Muscle layer of duodenum (tissue), 2 donors: Measurements from ENCODE around the gene ZNF316.

Source experiments
- H3K27ac ChIP-seq: one replicate; pipeline ENCODE4 v1.7.0; 2013; ENCODE audit warnings: mild to moderate bottlenecking, low read length
- H3K27me3 ChIP-seq: one replicate; pipeline ENCODE4 v1.7.0; 2013; ENCODE audit warnings: low read depth, mild to moderate bottlenecking, control low read depth, low read length
- H3K36me3 ChIP-seq, 2 donors: one replicate each; pipeline ENCODE4 v1.7.0; 2013; ENCODE audit warnings: low read length in 2 of 2, control low read depth in 1 of 2, mild to moderate bottlenecking in 1 of 2; ENCODE audit not compliant: insufficient read depth in 2 of 2, control insufficient read depth in 1 of 2
- H3K4me1 ChIP-seq, 2 donors: one replicate each; pipeline ENCODE4 v1.7.0; 2013; ENCODE audit warnings: low read length in 2 of 2, mild to moderate bottlenecking in 2 of 2, control low read depth in 1 of 2, moderate library complexity in 1 of 2; ENCODE audit not compliant: insufficient read depth in 2 of 2, control insufficient read depth in 1 of 2
- H3K4me3 ChIP-seq, 2 donors: one replicate each; pipeline ENCODE4 v1.7.0; 2013; ENCODE audit warnings: low read length in 2 of 2, low read depth in 1 of 2, mild to moderate bottlenecking in 1 of 2
- H3K9me3 ChIP-seq, 2 donors: one replicate each; pipeline ENCODE4 v1.7.0; 2013; ENCODE audit warnings: low read length in 2 of 2, control low read depth in 1 of 2, mild to moderate bottlenecking in 1 of 2; ENCODE audit not compliant: control insufficient read depth in 1 of 2
- donor health status: healthy.

The ZNF316 gene

DNA sequence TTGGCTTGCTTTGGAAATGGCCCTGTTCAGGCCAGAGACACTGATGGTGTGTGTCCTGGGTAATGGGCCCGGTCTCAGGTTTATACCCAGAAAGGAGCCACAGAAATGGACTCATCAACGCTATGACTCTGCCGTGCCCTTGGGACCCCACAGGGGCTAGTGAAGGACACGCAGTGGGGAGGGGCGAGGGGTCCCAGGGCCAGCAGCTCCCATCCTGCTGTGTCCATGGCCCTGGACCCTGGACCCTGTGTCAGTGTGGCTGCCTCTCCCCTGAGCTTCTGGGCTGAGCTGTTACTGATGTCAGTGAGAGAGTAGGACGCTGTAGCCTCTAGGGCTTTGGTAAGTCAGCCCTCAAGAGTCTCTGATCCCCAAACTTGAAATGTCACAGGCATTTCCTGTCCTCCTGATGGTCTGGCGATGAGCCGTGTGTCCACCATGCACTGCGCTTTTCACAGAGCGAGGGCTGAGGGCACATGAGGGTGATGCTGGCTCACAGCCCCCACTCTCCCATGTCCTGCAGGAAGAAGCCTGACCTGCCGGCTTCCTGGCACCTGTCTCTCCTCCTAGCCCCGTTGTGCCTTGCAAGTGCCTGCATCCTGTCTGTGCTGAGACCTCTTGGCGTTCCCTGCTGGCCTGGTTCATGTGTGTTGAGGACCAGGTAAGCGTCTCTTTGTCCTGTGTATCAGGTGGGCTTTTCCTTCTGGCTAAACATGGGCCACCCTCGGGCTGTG is 4.4 kb downstream of the ZNF316 start:
- Histone ChIP-seq H3K36me3 (peaks cover 21 to 53% of the 10 kb centered on the region in 2 donors), H3K27ac (no peak overlapping the region), H3K9me3 (no peaks in the 10 kb centered on the region), H3K4me3 (no peak overlapping the region), H3K27me3 (no peaks in the 10 kb centered on the region), H3K4me1 (peaks cover 5 to 21% of the 10 kb centered on the region in 2 donors)

DNA sequence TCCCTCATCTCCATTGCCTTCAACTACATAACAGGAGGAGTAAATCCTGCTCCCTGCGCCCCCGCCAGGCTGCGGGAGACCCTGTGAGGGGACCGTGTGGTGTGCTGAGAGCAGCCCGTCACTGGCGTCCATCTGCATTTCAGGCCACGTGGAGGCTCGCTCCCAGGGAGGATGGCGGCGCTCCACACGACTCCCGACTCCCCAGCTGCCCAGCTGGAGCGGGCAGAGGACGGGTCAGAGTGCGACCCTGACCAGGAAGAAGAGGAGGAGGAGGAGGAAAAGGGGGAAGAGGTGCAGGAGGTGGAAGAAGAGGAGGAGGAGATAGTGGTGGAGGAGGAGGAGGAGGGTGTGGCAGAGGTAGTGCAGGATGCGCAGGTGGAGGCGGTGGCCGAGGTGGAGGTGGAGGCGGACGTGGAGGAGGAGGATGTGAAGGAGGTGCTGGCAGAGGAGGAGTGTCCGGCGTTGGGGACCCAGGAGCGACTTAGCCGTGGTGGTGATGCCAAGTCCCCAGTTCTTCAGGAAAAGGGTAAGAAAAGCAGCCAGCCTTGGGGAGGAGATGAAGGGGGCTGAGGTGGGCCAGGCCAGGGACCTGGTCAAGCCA is 5.2 kb downstream of the ZNF316 start:
- H3K4me1 ChIP-seq = peaks cover 5 to 20% of the 10 kb centered on the region in 2 donors
- no peak overlapping the region for H3K27ac ChIP-seq
- H3K27me3 ChIP-seq = no peaks in the 10 kb centered on the region
- H3K36me3 ChIP-seq = peaks cover 23 to 61% of the 10 kb centered on the region in 2 donors
- no peaks in the 10 kb centered on the region for H3K9me3 ChIP-seq
- no peak overlapping the region for H3K4me3 ChIP-seq

DNA sequence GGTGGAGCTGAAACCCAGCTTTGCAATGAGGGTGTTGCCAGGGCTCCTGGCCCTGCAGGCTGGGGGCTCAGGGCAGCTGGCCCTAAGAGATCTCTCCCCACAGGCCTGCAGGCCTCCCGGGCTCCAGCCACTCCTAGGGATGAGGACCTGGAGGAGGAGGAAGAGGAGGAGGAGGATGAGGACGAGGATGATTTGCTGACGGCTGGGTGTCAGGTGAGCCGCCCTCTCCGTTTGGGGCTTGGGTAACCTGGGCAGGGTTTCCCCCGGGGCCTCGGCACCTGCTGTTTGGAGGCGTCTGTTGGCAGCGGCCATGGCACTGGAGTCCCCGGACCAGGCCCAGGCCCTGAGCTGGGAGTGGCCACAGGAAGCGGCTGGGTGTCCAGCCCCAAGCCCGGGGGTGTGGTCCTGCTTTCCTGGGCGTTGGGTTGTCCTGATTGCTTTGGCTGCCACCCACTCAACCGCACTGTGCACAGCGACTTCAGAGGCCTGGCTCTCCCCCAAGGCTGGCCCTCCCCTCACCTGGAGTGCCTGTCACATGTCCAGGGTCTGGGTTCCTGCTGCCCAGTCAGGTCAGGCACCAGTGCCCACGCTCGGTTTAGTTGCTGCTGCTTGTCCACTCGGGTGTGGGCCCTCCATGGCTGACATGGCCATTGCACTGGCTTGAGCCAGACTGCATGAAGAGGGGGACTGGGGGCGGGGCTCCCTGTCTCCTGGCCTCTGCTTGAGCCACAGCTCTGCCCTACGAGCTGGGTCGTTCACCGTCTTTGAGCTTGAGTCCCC is 5.9 kb downstream of the ZNF316 start:
- Histone ChIP-seq H3K9me3 (no peaks in the 10 kb centered on the region), H3K27me3 (no peaks in the 10 kb centered on the region), H3K36me3 (peaks cover 23 to 68% of the 10 kb centered on the region in 2 donors), H3K4me3 (no peak overlapping the region), H3K4me1 (peaks cover 5 to 17% of the 10 kb centered on the region in 2 donors), H3K27ac (no peak overlapping the region)

DNA sequence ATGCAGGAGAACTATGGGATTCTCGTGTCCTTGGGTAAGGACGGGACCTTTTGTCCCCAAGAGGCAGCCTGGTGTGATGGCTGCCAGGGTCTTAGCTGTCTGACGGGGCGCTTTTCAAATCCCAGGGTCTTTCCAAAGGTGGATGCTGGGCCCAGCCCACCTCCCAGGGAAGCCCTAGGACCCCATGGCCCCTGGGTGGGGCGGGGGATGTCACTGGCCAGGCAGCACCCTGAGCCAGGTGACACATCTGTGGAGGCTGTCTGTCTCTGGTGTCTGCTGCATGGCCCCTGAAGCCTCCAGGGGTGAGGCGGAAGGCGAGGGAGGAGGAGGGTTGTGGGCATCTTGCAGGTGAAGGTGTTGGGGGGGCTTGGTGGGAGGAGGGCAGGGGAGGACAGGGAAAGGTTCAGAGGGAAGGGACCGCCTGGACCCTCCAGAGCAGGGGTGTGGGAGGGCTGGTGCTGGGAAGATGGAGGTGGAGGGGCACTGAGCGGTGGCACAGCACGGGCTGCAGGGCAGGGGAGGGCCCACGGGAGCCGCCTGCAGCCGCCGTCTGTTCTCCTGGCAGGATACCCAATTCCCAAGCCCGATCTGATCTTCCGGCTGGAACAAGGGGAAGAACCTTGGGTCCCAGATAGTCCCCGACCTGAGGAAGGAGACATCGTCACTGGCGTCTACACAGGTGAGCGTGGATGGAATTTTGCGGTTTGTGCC is 7.0 kb downstream of the ZNF316 start:
- H3K4me1 ChIP-seq = peaks cover 0 to 7% of the 10 kb centered on the region in 2 donors
- no peak overlapping the region for H3K4me3 ChIP-seq
- no peaks in the 10 kb centered on the region for H3K27me3 ChIP-seq
- no peaks in the 10 kb centered on the region for H3K9me3 ChIP-seq
- H3K36me3 ChIP-seq = peaks cover 23 to 78% of the 10 kb centered on the region in 2 donors
- no peak overlapping the region for H3K27ac ChIP-seq

DNA sequence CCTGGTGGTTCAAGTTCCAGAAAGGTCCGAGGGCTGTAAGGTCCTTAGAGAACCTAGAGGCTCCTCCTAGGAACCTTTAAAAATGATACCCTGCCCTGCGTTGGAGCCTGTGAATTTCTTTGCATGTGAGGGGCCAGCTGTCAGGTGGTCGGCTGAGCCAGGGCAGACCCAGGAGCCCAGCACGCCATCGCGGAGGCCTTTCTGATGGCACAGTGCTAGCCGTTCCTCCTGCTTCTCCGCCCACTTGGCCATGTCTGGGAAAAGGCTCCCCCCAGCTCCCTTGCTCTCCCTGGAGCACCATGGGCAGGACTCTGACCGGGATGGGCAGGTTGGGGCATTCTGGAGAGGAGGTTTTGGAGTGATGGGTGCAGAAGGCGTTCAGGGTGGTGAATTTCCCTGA is 7.6 kb downstream of the ZNF316 start:
- Histone ChIP-seq H3K4me3 (no peak overlapping the region), H3K9me3 (no peaks in the 10 kb centered on the region), H3K36me3 (peaks cover 23 to 84% of the 10 kb centered on the region in 2 donors), H3K27me3 (no peaks in the 10 kb centered on the region), H3K4me1 (peaks cover 0 to under 1% of the 10 kb centered on the region in 2 donors), H3K27ac (no peak overlapping the region)

DNA sequence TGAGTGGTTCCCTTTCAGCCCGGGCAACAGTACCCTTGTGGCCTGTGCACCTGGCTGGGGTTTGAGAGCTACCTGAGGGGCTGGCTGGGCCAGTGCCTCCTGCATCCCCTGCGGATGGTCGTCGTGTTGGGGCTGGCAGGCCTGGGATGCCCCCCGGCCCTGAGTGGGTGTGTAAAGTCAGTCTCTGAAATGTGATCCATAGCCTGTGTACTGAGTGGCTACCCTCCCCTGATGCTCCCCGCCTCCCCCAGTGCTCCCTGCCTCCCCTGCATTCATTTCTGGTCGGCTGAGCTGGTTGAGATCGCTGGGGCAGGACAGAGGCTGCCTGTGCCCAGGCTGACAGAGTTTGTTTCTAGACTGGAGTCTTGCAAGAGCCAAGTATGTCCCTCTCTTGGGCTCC is 9.3 kb downstream of the ZNF316 start:
- no peak overlapping the region for H3K27ac ChIP-seq
- no peaks in the 10 kb centered on the region for H3K9me3 ChIP-seq
- H3K36me3 ChIP-seq = peaks cover 27 to 90% of the 10 kb centered on the region in 2 donors
- H3K27me3 ChIP-seq = no peaks in the 10 kb centered on the region
- H3K4me1 ChIP-seq = no peaks in the 10 kb centered on the region
- no peak overlapping the region for H3K4me3 ChIP-seq

DNA sequence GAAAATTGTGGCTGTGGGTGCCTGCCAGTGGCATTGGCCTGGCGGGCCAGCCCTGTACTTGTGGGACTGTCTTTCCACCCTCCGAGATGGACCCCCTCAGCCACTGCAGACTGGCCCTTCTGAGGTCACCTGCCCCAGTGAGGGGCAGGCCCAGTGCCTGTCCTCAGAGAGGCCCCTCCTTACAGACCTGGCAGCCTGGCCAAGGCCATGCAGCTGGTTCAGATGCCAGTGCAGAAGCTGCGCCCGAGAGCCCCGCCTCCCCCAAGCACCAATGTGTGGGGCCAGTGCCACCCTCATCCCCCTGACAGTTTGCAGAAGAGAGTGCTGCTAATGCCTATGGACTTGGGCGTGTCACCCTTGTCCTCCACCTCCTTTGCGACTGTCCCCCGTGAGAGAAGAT is 10.0 kb downstream of the ZNF316 start:
- no peaks in the 10 kb centered on the region for H3K9me3 ChIP-seq
- peaks cover 24 to 90% of the 10 kb centered on the region in 2 donors for H3K36me3 ChIP-seq
- H3K4me1 ChIP-seq = no peaks in the 10 kb centered on the region

DNA sequence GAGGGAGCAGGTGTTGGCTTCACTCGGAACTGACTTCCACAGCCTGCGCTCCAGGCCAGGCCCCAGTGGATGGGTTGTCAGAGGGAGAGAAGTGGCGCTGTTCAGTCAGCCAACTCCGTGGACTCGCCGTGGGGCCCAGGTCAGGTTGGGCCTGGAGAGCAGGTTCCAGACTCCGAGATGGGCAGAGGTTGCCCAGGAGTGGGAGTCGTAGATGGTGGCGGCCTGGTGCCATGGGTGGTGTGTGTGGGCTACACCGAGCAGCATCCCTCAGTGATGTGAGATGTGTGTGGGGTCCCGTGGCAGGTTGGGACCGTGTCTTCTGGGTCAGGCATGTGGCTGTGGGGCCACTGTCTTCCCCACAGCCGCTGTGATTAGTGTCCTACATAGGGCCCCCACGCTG is 10.4 kb downstream of the ZNF316 start:
- peaks cover 21 to 90% of the 10 kb centered on the region in 2 donors for H3K36me3 ChIP-seq
- peaks cover 0 to 1% of the 10 kb centered on the region in 2 donors for H3K9me3 ChIP-seq
- H3K4me1 ChIP-seq = no peaks in the 10 kb centered on the region
- no peaks in the 10 kb centered on the region for H3K27me3 ChIP-seq
- H3K27ac ChIP-seq = no peak overlapping the region
- H3K4me3 ChIP-seq = no peak overlapping the region

More for the DNA sequence above, 10.0 kb downstream of the ZNF316 start:
- Histone ChIP-seq H3K27me3 (no peaks in the 10 kb centered on the region), H3K4me3 (no peak overlapping the region), H3K27ac (no peak overlapping the region)

DNA sequence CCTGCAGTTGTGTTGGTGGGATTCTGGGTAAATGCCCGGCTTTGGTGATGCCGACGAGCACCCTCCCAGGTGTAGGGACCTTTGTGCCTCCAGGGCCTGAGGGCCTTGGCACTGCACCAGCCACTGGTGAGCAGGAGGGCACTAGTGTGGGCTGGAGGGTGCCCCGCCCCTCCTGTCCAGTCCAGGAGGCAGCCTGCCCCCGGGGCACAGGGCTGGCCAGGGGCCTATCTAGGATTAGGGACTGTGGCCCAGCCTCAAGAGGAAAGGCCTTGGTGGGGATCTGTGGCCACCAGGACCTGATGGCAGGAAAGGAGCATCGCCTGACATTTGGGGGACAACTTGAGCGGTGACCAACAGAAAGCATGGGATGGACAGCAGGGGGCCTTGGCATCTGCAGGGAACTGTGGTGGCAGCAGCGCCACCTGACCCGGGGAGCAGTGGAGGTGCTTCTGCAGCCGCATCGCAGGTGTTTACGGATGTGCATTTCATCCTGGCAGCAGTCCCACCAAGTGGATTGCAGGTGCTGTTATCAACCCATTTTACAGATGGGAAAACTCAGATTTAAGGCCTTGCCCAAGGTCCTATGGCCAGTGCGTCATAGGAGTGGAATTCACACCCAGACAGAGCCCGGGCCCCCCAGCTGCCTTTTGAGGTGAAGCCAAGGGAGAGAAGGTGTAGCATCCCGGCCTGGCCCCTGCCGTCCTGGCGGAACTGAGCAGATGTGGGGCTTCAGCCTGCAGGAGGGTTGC is 11.1 kb downstream of the ZNF316 start:
- H3K4me1 ChIP-seq = no peaks in the 10 kb centered on the region
- peaks cover 19 to 87% of the 10 kb centered on the region in 2 donors for H3K36me3 ChIP-seq
- no peak overlapping the region for H3K27ac ChIP-seq
- H3K4me3 ChIP-seq = no peak overlapping the region
- no peaks in the 10 kb centered on the region for H3K27me3 ChIP-seq
- H3K9me3 ChIP-seq = peaks cover 0 to 3% of the 10 kb centered on the region in 2 donors

DNA sequence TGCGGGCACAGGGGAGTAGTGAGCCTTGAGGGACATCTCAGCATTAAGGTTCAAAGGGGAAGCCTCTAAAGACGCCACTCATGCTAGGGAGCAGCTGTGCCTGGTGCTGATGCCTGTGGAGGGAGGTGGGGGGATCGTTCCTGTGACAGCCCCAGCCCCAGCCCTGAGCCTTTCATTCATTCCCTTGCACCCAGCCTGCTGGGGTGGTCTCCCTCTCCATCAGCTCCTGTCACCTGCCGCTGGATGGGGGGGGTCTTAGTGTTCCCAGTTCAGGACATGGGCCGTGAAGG is 11.6 kb downstream of the ZNF316 start:
- H3K4me1 ChIP-seq = no peaks in the 10 kb centered on the region
- peaks cover 0 to 3% of the 10 kb centered on the region in 2 donors for H3K9me3 ChIP-seq
- no peak overlapping the region for H3K4me3 ChIP-seq
- no peak overlapping the region for H3K27ac ChIP-seq
- peaks cover 14 to 82% of the 10 kb centered on the region in 2 donors for H3K36me3 ChIP-seq
- H3K27me3 ChIP-seq = no peaks in the 10 kb centered on the region
